Measurements from ENCODE around the gene NCKAP5.

DNA sequence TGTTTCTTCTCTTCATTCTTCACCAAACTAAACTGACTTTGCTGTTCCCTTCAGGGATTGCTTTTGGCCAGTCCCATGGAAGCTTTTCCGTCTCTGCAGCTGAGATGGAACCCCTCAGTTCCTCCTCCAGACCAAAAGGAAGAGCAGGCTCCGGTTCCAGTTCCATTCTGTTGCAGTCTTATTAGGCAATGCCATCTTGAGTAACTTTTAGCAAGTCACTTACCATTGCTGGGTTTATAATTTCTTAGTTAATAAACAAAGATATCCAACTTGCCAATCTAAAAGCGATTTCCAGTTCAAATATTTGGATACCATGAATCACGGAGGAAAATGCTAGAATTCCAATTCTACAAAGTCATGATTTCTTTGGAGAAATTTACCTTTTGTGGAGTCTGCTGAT is 684.0 kb downstream of the NCKAP5 start:
- TF ChIP-seq GABPA (tag; conservative IDR thresholded peaks at IDR 0.05; ENCODE audit: low read depth) (no peak), NR1H2 (CRISPR knock-in tag; IDR thresholded peaks at IDR 0.05) (no peak), SMC3 (conservative IDR thresholded peaks at IDR 0.05; ENCODE audit: insufficient read depth, low read depth, low read length) (no peak), NRF1 (conservative IDR thresholded peaks at IDR 0.05 in 1 of 2, IDR thresholded peaks at IDR 0.05 in 1 of 2) (no peak), KDM5B (IDR thresholded peaks at IDR 0.05; ENCODE audit: insufficient replicate concordance, low read depth, low read length) (no peak), CBX3 (IDR thresholded peaks at IDR 0.05; ENCODE audit: borderline replicate concordance in 1 of 2, low read length in 2 of 2) (no peak), SMARCB1 (IDR thresholded peaks at IDR 0.05; ENCODE audit: insufficient read length, low read depth) (no peak), TARDBP (IDR thresholded peaks at IDR 0.05) (no peak), POLR2AphosphoS5 (IDR thresholded peaks at IDR 0.05; ENCODE audit: control insufficient read depth, insufficient read depth, low read depth, low read length) (no peak)
- TF ChIP-seq, protein P1, sequence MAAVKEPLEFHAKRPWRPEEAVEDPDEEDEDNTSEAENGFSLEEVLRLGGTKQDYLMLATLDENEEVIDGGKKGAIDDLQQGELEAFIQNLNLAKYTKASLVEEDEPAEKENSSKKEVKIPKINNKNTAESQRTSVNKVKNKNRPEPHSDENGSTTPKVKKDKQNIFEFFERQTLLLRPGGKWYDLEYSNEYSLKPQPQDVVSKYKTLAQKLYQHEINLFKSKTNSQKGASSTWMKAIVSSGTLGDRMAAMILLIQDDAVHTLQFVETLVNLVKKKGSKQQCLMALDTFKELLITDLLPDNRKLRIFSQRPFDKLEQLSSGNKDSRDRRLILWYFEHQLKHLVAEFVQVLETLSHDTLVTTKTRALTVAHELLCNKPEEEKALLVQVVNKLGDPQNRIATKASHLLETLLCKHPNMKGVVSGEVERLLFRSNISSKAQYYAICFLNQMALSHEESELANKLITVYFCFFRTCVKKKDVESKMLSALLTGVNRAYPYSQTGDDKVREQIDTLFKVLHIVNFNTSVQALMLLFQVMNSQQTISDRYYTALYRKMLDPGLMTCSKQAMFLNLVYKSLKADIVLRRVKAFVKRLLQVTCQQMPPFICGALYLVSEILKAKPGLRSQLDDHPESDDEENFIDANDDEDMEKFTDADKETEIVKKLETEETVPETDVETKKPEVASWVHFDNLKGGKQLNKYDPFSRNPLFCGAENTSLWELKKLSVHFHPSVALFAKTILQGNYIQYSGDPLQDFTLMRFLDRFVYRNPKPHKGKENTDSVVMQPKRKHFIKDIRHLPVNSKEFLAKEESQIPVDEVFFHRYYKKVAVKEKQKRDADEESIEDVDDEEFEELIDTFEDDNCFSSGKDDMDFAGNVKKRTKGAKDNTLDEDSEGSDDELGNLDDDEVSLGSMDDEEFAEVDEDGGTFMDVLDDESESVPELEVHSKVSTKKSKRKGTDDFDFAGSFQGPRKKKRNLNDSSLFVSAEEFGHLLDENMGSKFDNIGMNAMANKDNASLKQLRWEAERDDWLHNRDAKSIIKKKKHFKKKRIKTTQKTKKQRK (IDR thresholded peaks at IDR 0.05; ENCODE audit: borderline replicate concordance, low read depth, low read length) = no peak
- TF ChIP-seq, protein P2, sequence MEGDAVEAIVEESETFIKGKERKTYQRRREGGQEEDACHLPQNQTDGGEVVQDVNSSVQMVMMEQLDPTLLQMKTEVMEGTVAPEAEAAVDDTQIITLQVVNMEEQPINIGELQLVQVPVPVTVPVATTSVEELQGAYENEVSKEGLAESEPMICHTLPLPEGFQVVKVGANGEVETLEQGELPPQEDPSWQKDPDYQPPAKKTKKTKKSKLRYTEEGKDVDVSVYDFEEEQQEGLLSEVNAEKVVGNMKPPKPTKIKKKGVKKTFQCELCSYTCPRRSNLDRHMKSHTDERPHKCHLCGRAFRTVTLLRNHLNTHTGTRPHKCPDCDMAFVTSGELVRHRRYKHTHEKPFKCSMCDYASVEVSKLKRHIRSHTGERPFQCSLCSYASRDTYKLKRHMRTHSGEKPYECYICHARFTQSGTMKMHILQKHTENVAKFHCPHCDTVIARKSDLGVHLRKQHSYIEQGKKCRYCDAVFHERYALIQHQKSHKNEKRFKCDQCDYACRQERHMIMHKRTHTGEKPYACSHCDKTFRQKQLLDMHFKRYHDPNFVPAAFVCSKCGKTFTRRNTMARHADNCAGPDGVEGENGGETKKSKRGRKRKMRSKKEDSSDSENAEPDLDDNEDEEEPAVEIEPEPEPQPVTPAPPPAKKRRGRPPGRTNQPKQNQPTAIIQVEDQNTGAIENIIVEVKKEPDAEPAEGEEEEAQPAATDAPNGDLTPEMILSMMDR (IDR thresholded peaks at IDR 0.05 in 2 of 3, conservative IDR thresholded peaks at IDR 0.05 in 1 of 3; ENCODE audit: insufficient read depth in 2 of 3, low read depth in 1 of 3, low read length in 3 of 3) = no peak
- TF ChIP-seq, protein P3, sequence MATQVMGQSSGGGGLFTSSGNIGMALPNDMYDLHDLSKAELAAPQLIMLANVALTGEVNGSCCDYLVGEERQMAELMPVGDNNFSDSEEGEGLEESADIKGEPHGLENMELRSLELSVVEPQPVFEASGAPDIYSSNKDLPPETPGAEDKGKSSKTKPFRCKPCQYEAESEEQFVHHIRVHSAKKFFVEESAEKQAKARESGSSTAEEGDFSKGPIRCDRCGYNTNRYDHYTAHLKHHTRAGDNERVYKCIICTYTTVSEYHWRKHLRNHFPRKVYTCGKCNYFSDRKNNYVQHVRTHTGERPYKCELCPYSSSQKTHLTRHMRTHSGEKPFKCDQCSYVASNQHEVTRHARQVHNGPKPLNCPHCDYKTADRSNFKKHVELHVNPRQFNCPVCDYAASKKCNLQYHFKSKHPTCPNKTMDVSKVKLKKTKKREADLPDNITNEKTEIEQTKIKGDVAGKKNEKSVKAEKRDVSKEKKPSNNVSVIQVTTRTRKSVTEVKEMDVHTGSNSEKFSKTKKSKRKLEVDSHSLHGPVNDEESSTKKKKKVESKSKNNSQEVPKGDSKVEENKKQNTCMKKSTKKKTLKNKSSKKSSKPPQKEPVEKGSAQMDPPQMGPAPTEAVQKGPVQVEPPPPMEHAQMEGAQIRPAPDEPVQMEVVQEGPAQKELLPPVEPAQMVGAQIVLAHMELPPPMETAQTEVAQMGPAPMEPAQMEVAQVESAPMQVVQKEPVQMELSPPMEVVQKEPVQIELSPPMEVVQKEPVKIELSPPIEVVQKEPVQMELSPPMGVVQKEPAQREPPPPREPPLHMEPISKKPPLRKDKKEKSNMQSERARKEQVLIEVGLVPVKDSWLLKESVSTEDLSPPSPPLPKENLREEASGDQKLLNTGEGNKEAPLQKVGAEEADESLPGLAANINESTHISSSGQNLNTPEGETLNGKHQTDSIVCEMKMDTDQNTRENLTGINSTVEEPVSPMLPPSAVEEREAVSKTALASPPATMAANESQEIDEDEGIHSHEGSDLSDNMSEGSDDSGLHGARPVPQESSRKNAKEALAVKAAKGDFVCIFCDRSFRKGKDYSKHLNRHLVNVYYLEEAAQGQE (IDR thresholded peaks at IDR 0.05; ENCODE audit: borderline replicate concordance) = no peak
- TF ChIP-seq, protein P3 (CRISPR knock-in tag; IDR thresholded peaks at IDR 0.05; ENCODE audit: low read depth) = no peak

Data from K562 (cell line).